ENCODE data around the gene SLC16A4. TPM values are rescaled to one million over a fixed set of nuclear protein-coding genes. Genes with fewer than 3 reads are reported as not detected.
A peak's percentile ranks its signal among the peaks of the same experiment; 100 is the strongest.

Gene SLC16A4
- total RNA-seq, 1 experiment from 2014 or later, result 0.83 TPM

- BruUV-seq (replicated peaks), result no TSS peak
- Mint-ChIP-seq H3K4me3 (ENCODE audit: low read depth, unreplicated experiment) (no peak overlapping the region), H3K27ac (ENCODE audit: unreplicated experiment) (no peak overlapping the region), H3K4me1 (ENCODE audit: low read depth, unreplicated experiment) (no peaks in the 10 kb centered on the region), H3K27me3 (ENCODE audit: unreplicated experiment) (no peaks in the 10 kb centered on the region), H3K9me3 (ENCODE audit: low read depth, unreplicated experiment) (no peaks in the 10 kb centered on the region), H3K36me3 (ENCODE audit: insufficient read depth, unreplicated experiment) (peaks cover 13% of the 10 kb centered on the region)
- DNase-seq, result no peak
- CTCF ChIA-PET, result no interaction called here
- TF ChIP-seq, protein P1, sequence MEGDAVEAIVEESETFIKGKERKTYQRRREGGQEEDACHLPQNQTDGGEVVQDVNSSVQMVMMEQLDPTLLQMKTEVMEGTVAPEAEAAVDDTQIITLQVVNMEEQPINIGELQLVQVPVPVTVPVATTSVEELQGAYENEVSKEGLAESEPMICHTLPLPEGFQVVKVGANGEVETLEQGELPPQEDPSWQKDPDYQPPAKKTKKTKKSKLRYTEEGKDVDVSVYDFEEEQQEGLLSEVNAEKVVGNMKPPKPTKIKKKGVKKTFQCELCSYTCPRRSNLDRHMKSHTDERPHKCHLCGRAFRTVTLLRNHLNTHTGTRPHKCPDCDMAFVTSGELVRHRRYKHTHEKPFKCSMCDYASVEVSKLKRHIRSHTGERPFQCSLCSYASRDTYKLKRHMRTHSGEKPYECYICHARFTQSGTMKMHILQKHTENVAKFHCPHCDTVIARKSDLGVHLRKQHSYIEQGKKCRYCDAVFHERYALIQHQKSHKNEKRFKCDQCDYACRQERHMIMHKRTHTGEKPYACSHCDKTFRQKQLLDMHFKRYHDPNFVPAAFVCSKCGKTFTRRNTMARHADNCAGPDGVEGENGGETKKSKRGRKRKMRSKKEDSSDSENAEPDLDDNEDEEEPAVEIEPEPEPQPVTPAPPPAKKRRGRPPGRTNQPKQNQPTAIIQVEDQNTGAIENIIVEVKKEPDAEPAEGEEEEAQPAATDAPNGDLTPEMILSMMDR (IDR thresholded peaks at IDR 0.05; ENCODE audit: unreplicated experiment), result no peak
- intact Hi-C loops (cut with micrococcal nuclease; ENCODE audit: unreplicated experiment), result no loop called here
These were observed 29.0 kb downstream of the SLC16A4 start for GRCh38 chr1:110361856-110362255.

DNA sequence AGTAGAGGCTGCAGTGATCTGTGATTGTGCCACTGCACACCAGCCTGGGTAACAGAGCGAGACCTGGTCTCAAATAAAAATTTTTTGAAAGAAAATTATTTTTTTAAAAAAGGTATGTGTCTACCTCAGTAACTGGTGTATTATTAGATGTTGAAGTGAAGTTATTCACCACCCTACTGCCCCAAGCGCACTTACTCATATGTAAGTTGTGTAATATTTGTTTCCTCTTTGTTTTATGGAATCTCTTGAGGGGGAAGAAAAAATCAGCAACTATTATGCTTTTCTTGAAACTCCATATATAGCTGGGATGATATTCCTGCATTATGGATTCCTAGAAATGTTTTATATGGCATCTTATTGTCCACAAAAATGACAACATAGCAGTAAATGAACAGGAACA lies 30.4 kb downstream of the SLC16A4 start:
- Mint-ChIP-seq H3K27me3 (ENCODE audit: unreplicated experiment) (no peaks in the 10 kb centered on the region), H3K9me3 (ENCODE audit: low read depth, unreplicated experiment) (no peaks in the 10 kb centered on the region), H3K27ac (ENCODE audit: unreplicated experiment) (no peak overlapping the region), H3K36me3 (ENCODE audit: insufficient read depth, unreplicated experiment) (peaks cover 16% of the 10 kb centered on the region), H3K4me3 (ENCODE audit: low read depth, unreplicated experiment) (no peak overlapping the region), H3K4me1 (ENCODE audit: low read depth, unreplicated experiment) (peaks cover 13% of the 10 kb centered on the region)
- no TSS peak for BruUV-seq (replicated peaks)
- intact Hi-C loops (cut with micrococcal nuclease; ENCODE audit: unreplicated experiment), result no loop called here
- no peak for DNase-seq
- TF ChIP-seq, protein P1 (IDR thresholded peaks at IDR 0.05; ENCODE audit: unreplicated experiment), result no peak
- CTCF ChIA-PET, result no interaction called here

DNA sequence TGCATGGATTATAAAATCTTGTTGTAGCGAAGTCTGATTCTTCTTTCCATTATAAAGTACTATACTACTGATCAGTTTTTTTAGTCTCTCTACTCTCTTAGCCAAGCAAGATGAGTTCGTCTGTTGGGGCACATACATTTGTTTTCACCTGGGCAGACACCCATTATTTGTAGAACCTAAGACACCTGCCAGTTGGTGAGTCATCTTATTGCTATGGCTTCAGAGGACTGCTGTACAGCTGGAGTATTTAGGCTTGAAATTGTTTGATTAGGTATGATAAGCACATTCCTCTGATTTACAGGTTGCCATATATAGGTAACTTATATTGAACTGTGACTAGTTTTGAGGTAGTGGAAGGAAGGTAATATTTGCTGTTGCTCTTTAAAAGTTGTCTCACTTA lies 34.4 kb downstream of the SLC16A4 start:
- Mint-ChIP-seq H3K4me3 (ENCODE audit: low read depth, unreplicated experiment) (no peak overlapping the region), H3K27ac (ENCODE audit: unreplicated experiment) (peak overlapping the region; percentile 67), H3K27me3 (ENCODE audit: unreplicated experiment) (no peaks in the 10 kb centered on the region), H3K9me3 (ENCODE audit: low read depth, unreplicated experiment) (no peaks in the 10 kb centered on the region), H3K36me3 (ENCODE audit: insufficient read depth, unreplicated experiment) (peaks cover 6% of the 10 kb centered on the region), H3K4me1 (ENCODE audit: low read depth, unreplicated experiment) (peaks cover 14% of the 10 kb centered on the region)
- TF ChIP-seq, protein P1 (IDR thresholded peaks at IDR 0.05; ENCODE audit: unreplicated experiment), result no peak
- BruUV-seq (replicated peaks), result no TSS peak
- no peak for DNase-seq
- CTCF ChIA-PET, result interaction anchor here (1.0 kb wide), 2 partner anchors 140 to 153 kb away, joined by 3 read pairs; no protein-coding TSS in a partner anchor
- intact Hi-C loops (cut with micrococcal nuclease; ENCODE audit: unreplicated experiment), result no loop called here

DNA sequence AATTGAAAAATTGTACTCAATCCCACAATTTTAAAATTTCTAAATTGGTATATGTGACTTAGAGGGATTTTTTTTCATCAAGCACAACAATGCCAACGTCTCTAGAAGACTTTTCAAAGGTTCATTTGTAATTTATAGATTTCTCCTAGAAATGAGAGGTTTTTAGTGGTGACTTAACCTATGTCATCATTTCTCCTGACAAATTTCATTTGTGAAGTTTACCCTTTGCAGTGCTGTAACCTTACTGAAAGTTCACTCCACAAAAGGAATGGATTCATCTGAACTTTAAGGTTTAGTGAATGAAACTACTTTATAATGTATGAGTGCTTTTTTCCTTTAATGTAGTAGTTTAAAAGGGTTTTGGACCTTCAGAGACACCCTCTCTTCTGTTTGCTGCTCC lies 35.5 kb downstream of the SLC16A4 start:
- Mint-ChIP-seq H3K36me3 (ENCODE audit: insufficient read depth, unreplicated experiment) (peaks cover 6% of the 10 kb centered on the region), H3K4me1 (ENCODE audit: low read depth, unreplicated experiment) (peaks cover 22% of the 10 kb centered on the region), H3K27me3 (ENCODE audit: unreplicated experiment) (no peaks in the 10 kb centered on the region), H3K9me3 (ENCODE audit: low read depth, unreplicated experiment) (no peaks in the 10 kb centered on the region), H3K27ac (ENCODE audit: unreplicated experiment) (peak overlapping the region; percentile 67), H3K4me3 (ENCODE audit: low read depth, unreplicated experiment) (no peak overlapping the region)
- intact Hi-C loops (cut with micrococcal nuclease; ENCODE audit: unreplicated experiment), result no loop called here
- BruUV-seq (replicated peaks), result no TSS peak
- DNase-seq, result no peak
- TF ChIP-seq, protein P1 (IDR thresholded peaks at IDR 0.05; ENCODE audit: unreplicated experiment), result no peak
- CTCF ChIA-PET, result no interaction called here
